HEK293 (cell line): Measurements from ENCODE around the gene B2M.
A peak's percentile ranks its signal among the peaks of the same experiment; 100 is the strongest.
"Not testable (repeated sequence)": the region's sequence is repeated elsewhere in the genome, so short reads cannot be mapped to it uniquely, and the experiment has no call there.

Experiments used
- CTCF ChIA-PET: fragments of 350-600 bp; formaldehyde crosslinking; extraction: SDS; loops from one replicate; lab custom pipeline; 2021; ENCODE audit warnings: antibody characterized with exemption; lab: Yijun Ruan, JAX
- POLR2A ChIA-PET: fragments of 300-600 bp; formaldehyde crosslinking; extraction: SDS; loops from one replicate; lab custom pipeline; 2020; ENCODE audit warnings: antibody characterized with exemption, inconsistent platforms; lab: Yijun Ruan, JAX
- H3K27ac ChIP-seq: fragments of 200-500 bp; sonication (Bioruptor generic); 2 replicates; pipeline ENCODE4 v1.5.1; 2014; ENCODE audit warnings: low read depth, low read length, control low read depth, inconsistent platforms; ENCODE audit errors: extremely low read depth
- H3K36me3 ChIP-seq, 2 experiments: fragments of 200-500 bp in 1 of 2; sonication (Bioruptor generic) in 1 of 2; 1 replicate in 1 of 2; 2 replicates in 1 of 2; pipeline ENCODE4 v1.5.1; 2014 to 2017; ENCODE audit warnings: inconsistent platforms in 2 of 2, low read length in 2 of 2; ENCODE audit not compliant: control insufficient read depth in 2 of 2, insufficient read depth in 1 of 2
- H3K4me1 ChIP-seq: fragments of 200-500 bp; sonication (Bioruptor generic); 2 replicates; pipeline ENCODE4 v1.5.1; 2014; ENCODE audit warnings: mild to moderate bottlenecking, low read length, inconsistent platforms; ENCODE audit not compliant: control insufficient read depth, insufficient read depth
- H3K4me3 ChIP-seq: 2 replicates; pipeline ENCODE4 v1.5.1; 2011; ENCODE audit warnings: low read depth, mild to moderate bottlenecking, control low read depth, low read length, moderate library complexity
- H3K9me3 ChIP-seq: fragments of 200-500 bp; sonication (Bioruptor generic); 2 replicates; pipeline ENCODE4 v1.5.1; 2014; ENCODE audit warnings: low read depth, low read length, inconsistent platforms; ENCODE audit not compliant: control insufficient read depth, insufficient read depth
- EGR2 ChIP-seq: fragments of 450-650 bp; formaldehyde crosslinking; IDR thresholded peaks from 2 replicates; pipeline ENCODE4 v1.5.1; 2016; ENCODE audit warnings: low read depth, missing biosample characterization, missing genetic modification characterization
- GLIS1 ChIP-seq: fragments of 450-650 bp; formaldehyde crosslinking; IDR thresholded peaks from 2 replicates; pipeline ENCODE4 v1.5.1; 2016; ENCODE audit warnings: missing biosample characterization, missing genetic modification characterization
- KLF1 ChIP-seq: fragments of 450-650 bp; formaldehyde crosslinking; IDR thresholded peaks from 2 replicates; pipeline ENCODE4 v1.5.1; 2016; ENCODE audit warnings: missing biosample characterization, missing genetic modification characterization
- OSR2 ChIP-seq: fragments of 450-650 bp; formaldehyde crosslinking; IDR thresholded peaks from 2 replicates; pipeline ENCODE4 v1.5.1; 2016; ENCODE audit warnings: missing biosample characterization, missing genetic modification characterization
- SP7 ChIP-seq: fragments of 450-650 bp; formaldehyde crosslinking; IDR thresholded peaks from 2 replicates; pipeline ENCODE4 v1.5.1; 2016; ENCODE audit warnings: missing biosample characterization, missing genetic modification characterization
- ZBTB17 ChIP-seq: fragments of 450-650 bp; formaldehyde crosslinking; IDR thresholded peaks from 2 replicates; pipeline ENCODE4 v1.5.1; 2016; ENCODE audit warnings: missing biosample characterization, missing genetic modification characterization
- ZFHX2 ChIP-seq: fragments of 450-650 bp; formaldehyde crosslinking; conservative IDR thresholded peaks from 2 replicates; pipeline ENCODE4 v1.5.1; 2016; ENCODE audit warnings: missing biosample characterization, missing genetic modification characterization
- ZFP37 ChIP-seq: fragments of 450-650 bp; formaldehyde crosslinking; IDR thresholded peaks from 2 replicates; pipeline ENCODE4 v1.5.1; 2016; ENCODE audit warnings: missing biosample characterization, missing genetic modification characterization
- ZIC2 ChIP-seq: fragments of 450-650 bp; formaldehyde crosslinking; IDR thresholded peaks from 2 replicates; pipeline ENCODE4 v1.5.1; 2016; ENCODE audit warnings: missing biosample characterization, missing genetic modification characterization
- ZNF335 ChIP-seq: fragments of 450-650 bp; formaldehyde crosslinking; conservative IDR thresholded peaks from 2 replicates; pipeline ENCODE4 v1.5.1; 2016; ENCODE audit warnings: missing biosample characterization, missing genetic modification characterization
- ZNF394 ChIP-seq: fragments of 450-650 bp; formaldehyde crosslinking; IDR thresholded peaks from 2 replicates; pipeline ENCODE4 v1.5.1; 2016; ENCODE audit warnings: missing biosample characterization, missing genetic modification characterization, mild to moderate bottlenecking, moderate library complexity, borderline replicate concordance
- ZNF501 ChIP-seq: fragments of 450-650 bp; formaldehyde crosslinking; IDR thresholded peaks from 2 replicates; pipeline ENCODE4 v1.5.1; 2016; ENCODE audit warnings: missing biosample characterization, missing genetic modification characterization
- ZNF600 ChIP-seq: fragments of 450-650 bp; formaldehyde crosslinking; IDR thresholded peaks from 2 replicates; pipeline ENCODE4 v1.5.1; 2016; ENCODE audit warnings: missing biosample characterization, missing genetic modification characterization
- ZNF629 ChIP-seq: fragments of 450-650 bp; formaldehyde crosslinking; IDR thresholded peaks from 2 replicates; pipeline ENCODE4 v1.5.1; 2017; ENCODE audit warnings: missing biosample characterization, missing genetic modification characterization
- ZSCAN30 ChIP-seq: fragments of 450-650 bp; IDR thresholded peaks from 2 replicates; pipeline ENCODE4 v1.5.1; 2018; ENCODE audit warnings: missing biosample characterization, mild to moderate bottlenecking, missing genetic modification characterization, moderate library complexity
- TF ChIP-seq, protein P1 (sequence below): fragments of 450-650 bp; formaldehyde crosslinking; IDR thresholded peaks from 2 replicates; pipeline ENCODE4 v1.5.1; 2016; ENCODE audit warnings: missing biosample characterization, missing genetic modification characterization
- TF ChIP-seq, protein P2 (sequence below): fragments of 450-650 bp; formaldehyde crosslinking; IDR thresholded peaks from 2 replicates; pipeline ENCODE4 v1.5.1; 2016; ENCODE audit warnings: missing biosample characterization, missing genetic modification characterization
- TF ChIP-seq, protein P3 (sequence below): fragments of 450-650 bp; formaldehyde crosslinking; IDR thresholded peaks from 2 replicates; pipeline ENCODE4 v1.5.1; 2016; ENCODE audit warnings: missing biosample characterization, missing genetic modification characterization
- TF ChIP-seq, protein P4 (sequence below): fragments of 450-650 bp; formaldehyde crosslinking; IDR thresholded peaks from 2 replicates; pipeline ENCODE4 v1.5.1; 2017; ENCODE audit warnings: missing biosample characterization, missing genetic modification characterization

B2M gene

GRCh38 chr15:44682211-44682610, 29.1 kb upstream of the B2M start:
- ChIA-PET POLR2A (interaction anchor here (2.5 kb wide), 1 partner anchor 29 kb away, joined by 15 read pairs; the partner anchor contains the start of genes B2M and PATL2), CTCF (interaction anchor here (0.5 to 1.3 kb wide), 3 partner anchors 10 to 81 kb away, joined by 3 to 6 read pairs (median 3); no protein-coding TSS in a partner anchor)
- H3K4me3 ChIP-seq, result no peak overlapping the region

DNA sequence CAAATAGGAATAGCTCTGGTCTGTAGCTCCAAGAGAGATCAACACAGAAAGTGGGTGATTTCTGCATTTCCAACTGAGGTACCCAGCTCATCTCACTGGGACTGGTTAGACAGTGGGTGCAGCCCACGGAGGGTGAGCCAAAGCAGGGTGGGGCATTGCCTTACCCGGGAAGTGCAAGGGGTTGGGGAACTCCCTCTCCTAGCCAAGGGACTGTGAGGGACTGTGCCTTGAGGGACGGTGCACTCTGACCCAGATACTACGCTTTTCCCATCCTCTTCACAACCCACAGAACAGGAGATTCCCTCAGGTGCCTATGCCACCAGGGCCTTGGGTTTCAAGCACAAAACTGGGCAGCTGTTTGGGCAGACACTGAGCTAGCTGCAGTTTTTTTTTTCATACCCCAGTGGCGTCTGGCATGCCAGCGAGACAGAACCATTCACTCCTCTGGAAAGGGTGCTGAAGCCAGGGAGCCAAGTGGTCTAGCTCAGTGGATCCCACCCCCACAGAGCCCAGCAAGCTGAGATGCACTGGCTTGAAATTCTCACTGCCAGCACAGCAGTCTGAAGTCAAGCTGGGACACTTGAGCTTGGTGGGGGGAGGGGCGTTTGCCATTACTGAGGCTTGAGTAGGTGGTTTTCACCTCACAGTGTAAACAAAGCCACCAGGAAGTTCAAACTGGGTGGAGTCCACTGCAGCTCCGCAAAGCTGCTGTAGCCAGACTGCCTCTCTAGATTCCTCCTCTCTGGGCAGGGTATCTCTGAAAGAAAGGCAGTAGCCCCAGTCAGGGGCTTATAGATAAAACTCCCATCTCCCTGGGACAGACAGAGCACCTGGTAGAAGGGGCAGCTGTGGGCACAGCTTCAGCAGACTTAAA, 28.3 kb upstream of the B2M start:
- not testable (repeated sequence) for H3K9me3 ChIP-seq, H3K36me3 ChIP-seq, H3K27ac ChIP-seq, H3K4me3 ChIP-seq, H3K4me1 ChIP-seq
- ChIA-PET POLR2A (interaction anchor here (1.1 to 2.5 kb wide), 3 partner anchors 19 to 46 kb away, joined by 4 to 15 read pairs (median 4); partner anchors contain the start of genes B2M, PATL2 and SPG11), CTCF (interaction anchor here (0.8 to 1.3 kb wide), 4 partner anchors 11 to 54 kb away, joined by 3 to 6 read pairs (median 3); partner anchors contain the start of gene SPG11)
- TF ChIP-seq KLF1 (tag by site-specific recombination) (peak; percentile 21; the same call in 1 of the 2 replicates), ZSCAN30 (tag by site-specific recombination) (peak; percentile 53; the same call in 1 of the 2 replicates), GLIS1 (tag by site-specific recombination) (peak; percentile 34; the same call in 1 of the 2 replicates), ZNF600 (peak; percentile 30; the same call in 1 of the 2 replicates), ZNF501 (tag by site-specific recombination) (0 out of 2 replicates have a peak, but pooled peaks have one; percentile 17), EGR2 (tag by site-specific recombination) (peak; percentile 55), SP7 (tag by site-specific recombination) (peak; percentile 40; the same call in 1 of the 2 replicates), ZIC2 (tag by site-specific recombination) (peak; percentile 83), ZNF629 (0 out of 2 replicates have a peak, but pooled peaks have one; percentile 22), ZNF394 (tag by site-specific recombination) (peak; percentile 21; the same call in 1 of the 2 replicates), ZFHX2 (tag by site-specific recombination) (peak; percentile 62; the same call in 1 of the 2 replicates), OSR2 (tag by site-specific recombination) (peak; percentile 16; the same call in 1 of the 2 replicates), ZNF335 (peak; percentile 48; the same call in 1 of the 2 replicates)
- TF ChIP-seq, protein P1, sequence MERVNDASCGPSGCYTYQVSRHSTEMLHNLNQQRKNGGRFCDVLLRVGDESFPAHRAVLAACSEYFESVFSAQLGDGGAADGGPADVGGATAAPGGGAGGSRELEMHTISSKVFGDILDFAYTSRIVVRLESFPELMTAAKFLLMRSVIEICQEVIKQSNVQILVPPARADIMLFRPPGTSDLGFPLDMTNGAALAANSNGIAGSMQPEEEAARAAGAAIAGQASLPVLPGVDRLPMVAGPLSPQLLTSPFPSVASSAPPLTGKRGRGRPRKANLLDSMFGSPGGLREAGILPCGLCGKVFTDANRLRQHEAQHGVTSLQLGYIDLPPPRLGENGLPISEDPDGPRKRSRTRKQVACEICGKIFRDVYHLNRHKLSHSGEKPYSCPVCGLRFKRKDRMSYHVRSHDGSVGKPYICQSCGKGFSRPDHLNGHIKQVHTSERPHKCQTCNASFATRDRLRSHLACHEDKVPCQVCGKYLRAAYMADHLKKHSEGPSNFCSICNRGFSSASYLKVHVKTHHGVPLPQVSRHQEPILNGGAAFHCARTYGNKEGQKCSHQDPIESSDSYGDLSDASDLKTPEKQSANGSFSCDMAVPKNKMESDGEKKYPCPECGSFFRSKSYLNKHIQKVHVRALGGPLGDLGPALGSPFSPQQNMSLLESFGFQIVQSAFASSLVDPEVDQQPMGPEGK, result 0 out of 2 replicates have a peak, but pooled peaks have one; percentile 56
- TF ChIP-seq, protein P2, sequence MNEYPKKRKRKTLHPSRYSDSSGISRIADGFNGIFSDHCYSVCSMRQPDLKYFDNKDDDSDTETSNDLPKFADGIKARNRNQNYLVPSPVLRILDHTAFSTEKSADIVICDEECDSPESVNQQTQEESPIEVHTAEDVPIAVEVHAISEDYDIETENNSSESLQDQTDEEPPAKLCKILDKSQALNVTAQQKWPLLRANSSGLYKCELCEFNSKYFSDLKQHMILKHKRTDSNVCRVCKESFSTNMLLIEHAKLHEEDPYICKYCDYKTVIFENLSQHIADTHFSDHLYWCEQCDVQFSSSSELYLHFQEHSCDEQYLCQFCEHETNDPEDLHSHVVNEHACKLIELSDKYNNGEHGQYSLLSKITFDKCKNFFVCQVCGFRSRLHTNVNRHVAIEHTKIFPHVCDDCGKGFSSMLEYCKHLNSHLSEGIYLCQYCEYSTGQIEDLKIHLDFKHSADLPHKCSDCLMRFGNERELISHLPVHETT (tag by site-specific recombination), result peak; percentile 44; the same call in 1 of the 2 replicates
- TF ChIP-seq, protein P3, sequence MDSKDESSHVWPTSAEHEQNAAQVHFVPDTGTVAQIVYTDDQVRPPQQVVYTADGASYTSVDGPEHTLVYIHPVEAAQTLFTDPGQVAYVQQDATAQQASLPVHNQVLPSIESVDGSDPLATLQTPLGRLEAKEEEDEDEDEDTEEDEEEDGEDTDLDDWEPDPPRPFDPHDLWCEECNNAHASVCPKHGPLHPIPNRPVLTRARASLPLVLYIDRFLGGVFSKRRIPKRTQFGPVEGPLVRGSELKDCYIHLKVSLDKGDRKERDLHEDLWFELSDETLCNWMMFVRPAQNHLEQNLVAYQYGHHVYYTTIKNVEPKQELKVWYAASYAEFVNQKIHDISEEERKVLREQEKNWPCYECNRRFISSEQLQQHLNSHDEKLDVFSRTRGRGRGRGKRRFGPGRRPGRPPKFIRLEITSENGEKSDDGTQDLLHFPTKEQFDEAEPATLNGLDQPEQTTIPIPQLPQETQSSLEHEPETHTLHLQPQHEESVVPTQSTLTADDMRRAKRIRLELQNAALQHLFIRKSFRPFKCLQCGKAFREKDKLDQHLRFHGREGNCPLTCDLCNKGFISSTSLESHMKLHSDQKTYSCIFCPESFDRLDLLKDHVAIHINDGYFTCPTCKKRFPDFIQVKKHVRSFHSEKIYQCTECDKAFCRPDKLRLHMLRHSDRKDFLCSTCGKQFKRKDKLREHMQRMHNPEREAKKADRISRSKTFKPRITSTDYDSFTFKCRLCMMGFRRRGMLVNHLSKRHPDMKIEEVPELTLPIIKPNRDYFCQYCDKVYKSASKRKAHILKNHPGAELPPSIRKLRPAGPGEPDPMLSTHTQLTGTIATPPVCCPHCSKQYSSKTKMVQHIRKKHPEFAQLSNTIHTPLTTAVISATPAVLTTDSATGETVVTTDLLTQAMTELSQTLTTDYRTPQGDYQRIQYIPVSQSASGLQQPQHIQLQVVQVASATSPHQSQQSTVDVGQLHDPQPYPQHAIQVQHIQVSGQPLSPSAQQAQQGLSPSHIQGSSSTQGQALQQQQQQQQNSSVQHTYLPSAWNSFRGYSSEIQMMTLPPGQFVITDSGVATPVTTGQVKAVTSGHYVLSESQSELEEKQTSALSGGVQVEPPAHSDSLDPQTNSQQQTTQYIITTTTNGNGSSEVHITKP (tag by site-specific recombination), result peak; percentile 96
- TF ChIP-seq, protein P4, sequence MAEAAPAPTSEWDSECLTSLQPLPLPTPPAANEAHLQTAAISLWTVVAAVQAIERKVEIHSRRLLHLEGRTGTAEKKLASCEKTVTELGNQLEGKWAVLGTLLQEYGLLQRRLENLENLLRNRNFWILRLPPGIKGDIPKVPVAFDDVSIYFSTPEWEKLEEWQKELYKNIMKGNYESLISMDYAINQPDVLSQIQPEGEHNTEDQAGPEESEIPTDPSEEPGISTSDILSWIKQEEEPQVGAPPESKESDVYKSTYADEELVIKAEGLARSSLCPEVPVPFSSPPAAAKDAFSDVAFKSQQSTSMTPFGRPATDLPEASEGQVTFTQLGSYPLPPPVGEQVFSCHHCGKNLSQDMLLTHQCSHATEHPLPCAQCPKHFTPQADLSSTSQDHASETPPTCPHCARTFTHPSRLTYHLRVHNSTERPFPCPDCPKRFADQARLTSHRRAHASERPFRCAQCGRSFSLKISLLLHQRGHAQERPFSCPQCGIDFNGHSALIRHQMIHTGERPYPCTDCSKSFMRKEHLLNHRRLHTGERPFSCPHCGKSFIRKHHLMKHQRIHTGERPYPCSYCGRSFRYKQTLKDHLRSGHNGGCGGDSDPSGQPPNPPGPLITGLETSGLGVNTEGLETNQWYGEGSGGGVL (tag by site-specific recombination), result 0 out of 2 replicates have a peak, but pooled peaks have one; percentile 19

More at GRCh38 chr15:44682211-44682610, 29.1 kb upstream of the B2M start:
- TF ChIP-seq ZBTB17 (tag by site-specific recombination) (peak; percentile 54), ZFP37 (tag by site-specific recombination) (no peak)
- Histone ChIP-seq H3K27ac (no peak overlapping the region), H3K36me3 (no peaks in the 10 kb centered on the region), H3K4me1 (peaks cover 3% of the 10 kb centered on the region; the same call in 1 of the 2 replicates), H3K9me3 (no peaks in the 10 kb centered on the region)
